SU-DHL-6 (cell line): ENCODE data around the gene CTPS1.

Source experiments
- H2AFZ ChIP-seq: fragments of 200-600 bp; sonication (generic); 2 replicates; pipeline ENCODE4 v1.6.1; 2014; ENCODE audit warnings: low read depth, mild to moderate bottlenecking, moderate library complexity, mixed read lengths, antibody characterized with exemption, low read length; ENCODE audit not compliant: severe bottlenecking
- H3F3A ChIP-seq: fragments of 200-600 bp; shearing (Covaris generic); 2 replicates; pipeline ENCODE4 v1.6.0; 2016; ENCODE audit warnings: antibody characterized with exemption, mild to moderate bottlenecking; ENCODE audit not compliant: insufficient read depth
- H3K27ac ChIP-seq: fragments of 200-600 bp; sonication (generic); 2 replicates; pipeline ENCODE4 v1.5.1; 2016; ENCODE audit warnings: low read depth, mild to moderate bottlenecking, low read length, moderate library complexity, mixed read lengths
- H3K27me3 ChIP-seq: fragments of 200-600 bp; sonication (generic), shearing (Covaris generic); 2 replicates; pipeline ENCODE4 v1.6.0; 2014; ENCODE audit warnings: mild to moderate bottlenecking, low read length
- H3K36me3 ChIP-seq: fragments of 200-600 bp; sonication (generic); 2 replicates; pipeline ENCODE4 v1.6.1; 2014; ENCODE audit warnings: mild to moderate bottlenecking, low read length, mixed read lengths
- H3K4me2 ChIP-seq: fragments of 300-600, 200-600 bp; shearing (Covaris generic), sonication (generic); 2 replicates; pipeline ENCODE4 v1.6.0; 2014; ENCODE audit warnings: low read length, low read depth, mild to moderate bottlenecking; ENCODE audit not compliant: poor library complexity, severe bottlenecking
- H3K4me3 ChIP-seq: fragments of 200-600 bp; sonication (generic); 2 replicates; pipeline ENCODE4 v1.5.1; 2014; ENCODE audit warnings: antibody characterized with exemption, low read length, mild to moderate bottlenecking, mixed read lengths; ENCODE audit not compliant: insufficient read depth, poor library complexity, severe bottlenecking
- H3K79me2 ChIP-seq: fragments of 200-600 bp; sonication (generic); 2 replicates; pipeline ENCODE4 v1.6.1; 2014; ENCODE audit warnings: mild to moderate bottlenecking, low read length, moderate library complexity; ENCODE audit not compliant: insufficient read depth
- H3K9ac ChIP-seq: fragments of 200-600 bp; sonication (generic); 2 replicates; pipeline ENCODE4 v1.7.0; 2014; ENCODE audit warnings: mild to moderate bottlenecking, low read length
- H3K9me2 ChIP-seq: fragments of 200-600 bp; sonication (generic); replicated peaks from 2 replicates; pipeline ENCODE4 v1.6.1; 2014; ENCODE audit warnings: low read length; ENCODE audit not compliant: insufficient read depth
- H3K9me3 ChIP-seq: fragments of 200-600 bp; sonication (generic); 2 replicates; pipeline ENCODE4 v1.6.1; 2014; ENCODE audit warnings: low read length, mixed read lengths; ENCODE audit not compliant: insufficient read depth
- H4K20me1 ChIP-seq: fragments of 200-600 bp; sonication (generic); 2 replicates; pipeline ENCODE4 v1.6.1; 2014; ENCODE audit warnings: low read depth, mild to moderate bottlenecking, antibody characterized with exemption, low read length, moderate library complexity, mixed read lengths
- EZH2phosphoT487 ChIP-seq: fragments of 200-600 bp; sonication (generic), shearing (Covaris generic); conservative IDR thresholded peaks from 2 replicates; pipeline ENCODE4 v1.6.1; 2018; ENCODE audit warnings: mild to moderate bottlenecking, antibody characterized with exemption, low read length, moderate library complexity, mixed read lengths
- TF ChIP-seq, protein P1 (sequence below): fragments of 200-600 bp; sonication (generic); IDR thresholded peaks from one replicate; pipeline ENCODE4 v1.5.1; 2017; ENCODE audit warnings: antibody characterized with exemption, mild to moderate bottlenecking, low read length, moderate library complexity; ENCODE audit not compliant: insufficient read depth, poor library complexity, severe bottlenecking

The CTPS1 gene

GRCh38 chr1:40974945-40975344 is 4.6 kb upstream of the CTPS1 start:
- Histone ChIP-seq H3K27ac (no peak overlapping the region), H3F3A (no peaks in the 10 kb centered on the region), H3K9ac (no peak overlapping the region), H2AFZ (no peak overlapping the region), H3K9me2 (no peaks in the 10 kb centered on the region), H3K4me2 (no peak overlapping the region), H4K20me1 (no peaks in the 10 kb centered on the region), H3K36me3 (no peaks in the 10 kb centered on the region), H3K79me2 (no peaks in the 10 kb centered on the region; the same call in 1 of the 2 replicates), H3K4me3 (no peak overlapping the region), H3K27me3 (no peaks in the 10 kb centered on the region), H3K9me3 (no peaks in the 10 kb centered on the region)
- TF ChIP-seq, protein P1, sequence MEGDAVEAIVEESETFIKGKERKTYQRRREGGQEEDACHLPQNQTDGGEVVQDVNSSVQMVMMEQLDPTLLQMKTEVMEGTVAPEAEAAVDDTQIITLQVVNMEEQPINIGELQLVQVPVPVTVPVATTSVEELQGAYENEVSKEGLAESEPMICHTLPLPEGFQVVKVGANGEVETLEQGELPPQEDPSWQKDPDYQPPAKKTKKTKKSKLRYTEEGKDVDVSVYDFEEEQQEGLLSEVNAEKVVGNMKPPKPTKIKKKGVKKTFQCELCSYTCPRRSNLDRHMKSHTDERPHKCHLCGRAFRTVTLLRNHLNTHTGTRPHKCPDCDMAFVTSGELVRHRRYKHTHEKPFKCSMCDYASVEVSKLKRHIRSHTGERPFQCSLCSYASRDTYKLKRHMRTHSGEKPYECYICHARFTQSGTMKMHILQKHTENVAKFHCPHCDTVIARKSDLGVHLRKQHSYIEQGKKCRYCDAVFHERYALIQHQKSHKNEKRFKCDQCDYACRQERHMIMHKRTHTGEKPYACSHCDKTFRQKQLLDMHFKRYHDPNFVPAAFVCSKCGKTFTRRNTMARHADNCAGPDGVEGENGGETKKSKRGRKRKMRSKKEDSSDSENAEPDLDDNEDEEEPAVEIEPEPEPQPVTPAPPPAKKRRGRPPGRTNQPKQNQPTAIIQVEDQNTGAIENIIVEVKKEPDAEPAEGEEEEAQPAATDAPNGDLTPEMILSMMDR, result no peak
- TF ChIP-seq EZH2phosphoT487, result no peak

DNA sequence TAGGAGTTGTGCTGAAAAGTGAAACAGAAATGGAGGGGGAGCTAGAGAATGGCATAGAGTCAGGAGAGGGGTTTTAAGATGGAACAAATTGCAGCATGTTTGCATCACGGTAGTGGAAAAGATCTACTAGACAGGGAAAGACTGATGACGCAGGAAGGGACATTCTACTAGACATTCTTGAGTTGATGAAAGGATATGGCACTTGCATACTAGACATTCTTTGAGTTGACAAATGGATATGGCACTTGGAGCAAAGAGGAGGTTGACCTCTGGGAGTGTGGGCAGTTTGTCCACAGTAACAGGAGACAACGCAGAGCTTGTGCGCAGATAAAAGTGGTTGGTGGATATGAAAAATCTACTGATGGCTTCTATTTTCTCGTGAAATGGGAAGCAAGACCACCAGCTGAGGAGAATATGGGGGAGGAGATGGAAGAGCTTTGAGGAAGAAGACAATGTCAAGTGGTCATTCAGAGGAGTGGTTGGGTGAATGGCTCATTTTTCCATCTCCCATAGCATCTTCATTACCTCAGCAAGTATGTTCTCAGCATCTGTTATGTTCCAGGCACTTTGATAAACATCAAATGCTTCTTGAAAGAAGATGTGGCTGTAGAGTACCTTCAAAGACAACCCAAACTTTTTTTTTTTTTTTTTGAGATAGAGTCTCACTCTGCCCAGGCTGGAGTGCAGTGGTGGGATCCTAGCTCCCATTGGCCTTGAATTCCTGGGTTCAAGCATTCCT is 2.4 kb upstream of the CTPS1 start:
- Histone ChIP-seq H3K27ac (no peak overlapping the region), H3F3A (no peaks in the 10 kb centered on the region), H3K79me2 (peaks cover 21% of the 10 kb centered on the region), H3K4me2 (no peak overlapping the region), H3K27me3 (no peaks in the 10 kb centered on the region), H3K36me3 (no peaks in the 10 kb centered on the region), H3K9ac (no peak overlapping the region), H2AFZ (no peak overlapping the region), H3K4me3 (no peak overlapping the region), H3K9me3 (no peaks in the 10 kb centered on the region), H4K20me1 (peaks cover 8% of the 10 kb centered on the region; the same call in 1 of the 2 replicates), H3K9me2 (no peaks in the 10 kb centered on the region)
- TF ChIP-seq, protein P1, result no peak
- no peak for TF ChIP-seq EZH2phosphoT487

DNA sequence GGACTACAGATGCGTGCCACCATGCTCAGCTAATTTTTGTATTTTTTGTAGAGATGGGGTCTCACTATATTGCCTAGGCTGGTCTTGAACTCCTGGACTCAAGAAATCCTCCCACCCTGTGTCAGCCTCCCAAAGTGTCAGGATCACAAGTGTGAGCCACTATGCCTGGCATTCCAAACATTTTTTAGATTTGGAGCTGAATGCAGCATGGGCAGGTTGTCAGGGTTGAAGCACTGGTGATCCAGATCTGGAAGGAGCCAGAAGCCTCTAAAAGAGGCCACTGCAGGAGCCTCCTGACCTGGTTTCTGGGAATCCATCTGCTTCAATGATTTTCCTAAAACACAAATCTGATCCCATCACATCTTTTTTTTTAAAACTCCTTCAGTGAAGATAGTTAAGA is 1.8 kb upstream of the CTPS1 start:
- Histone ChIP-seq H4K20me1 (peaks cover 10% of the 10 kb centered on the region; the same call in 1 of the 2 replicates), H3K27me3 (no peaks in the 10 kb centered on the region), H3F3A (no peaks in the 10 kb centered on the region), H3K4me3 (no peak overlapping the region), H3K9me2 (no peaks in the 10 kb centered on the region), H3K9me3 (no peaks in the 10 kb centered on the region), H3K36me3 (no peaks in the 10 kb centered on the region), H3K79me2 (peaks cover 27% of the 10 kb centered on the region), H3K9ac (no peak overlapping the region), H3K4me2 (no peak overlapping the region), H3K27ac (no peak overlapping the region), H2AFZ (no peak overlapping the region)
- no peak for TF ChIP-seq EZH2phosphoT487
- TF ChIP-seq, protein P1, result no peak
